NCI-H446 treated with DMSO at 0.1 percent for 48 hours (cell line): ENCODE results near the gene PGRMC2.

ENCODE experiments used
- DNase-seq: peaks from one replicate; lab custom pipeline; 2025; lab: John Stamatoyannopoulos, UW

Gene PGRMC2

DNA sequence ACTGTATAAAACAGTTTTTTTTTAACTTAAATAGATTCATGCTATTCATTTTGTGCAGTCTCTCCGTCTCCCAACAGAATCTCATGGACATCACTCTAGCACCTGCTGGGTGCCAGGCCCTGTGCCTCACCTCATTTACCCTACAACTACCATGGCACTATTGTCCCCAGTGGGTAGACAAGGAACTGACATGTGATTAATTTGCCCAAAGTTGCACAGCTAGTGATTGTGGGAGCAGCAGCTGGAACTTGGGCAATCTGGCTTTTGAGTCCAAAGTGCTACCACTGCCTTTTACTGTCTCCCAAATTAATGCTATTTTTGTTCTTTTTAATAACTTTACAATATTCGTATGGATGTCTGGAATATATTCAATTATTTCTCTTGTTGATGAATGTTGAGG is 11.2 kb upstream of the PGRMC2 start:
- DNase-seq: no peak

DNA sequence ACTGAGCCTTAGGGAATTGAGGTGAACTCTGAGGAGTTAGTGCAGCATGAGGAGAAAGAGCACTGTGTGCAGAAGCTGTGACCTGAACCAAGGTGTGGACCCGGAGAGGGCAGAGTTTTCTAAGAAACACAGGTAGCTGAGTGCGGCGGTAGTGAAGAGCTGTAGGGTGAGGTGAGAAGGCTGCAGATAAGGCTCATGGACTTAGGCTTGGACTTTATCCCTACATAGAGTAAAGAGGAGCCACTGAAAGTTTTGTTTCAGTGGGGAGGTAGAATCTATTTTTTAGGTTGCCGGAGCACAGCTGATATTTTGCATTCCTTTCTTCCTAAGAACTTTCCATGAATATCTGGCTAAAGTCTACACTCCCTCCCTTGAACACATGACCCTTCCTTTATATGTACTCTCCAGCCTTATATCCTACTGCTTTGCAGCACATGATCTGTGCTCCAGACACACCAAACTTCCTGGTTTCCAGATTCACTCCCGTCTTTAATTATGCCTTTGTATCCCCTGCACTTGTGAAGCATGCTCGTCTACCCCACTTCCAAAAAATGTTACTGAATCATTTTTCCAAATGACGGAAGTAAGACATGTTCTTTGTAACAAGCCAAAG is 10.6 kb upstream of the PGRMC2 start:
- DNase-seq: no peak

DNA sequence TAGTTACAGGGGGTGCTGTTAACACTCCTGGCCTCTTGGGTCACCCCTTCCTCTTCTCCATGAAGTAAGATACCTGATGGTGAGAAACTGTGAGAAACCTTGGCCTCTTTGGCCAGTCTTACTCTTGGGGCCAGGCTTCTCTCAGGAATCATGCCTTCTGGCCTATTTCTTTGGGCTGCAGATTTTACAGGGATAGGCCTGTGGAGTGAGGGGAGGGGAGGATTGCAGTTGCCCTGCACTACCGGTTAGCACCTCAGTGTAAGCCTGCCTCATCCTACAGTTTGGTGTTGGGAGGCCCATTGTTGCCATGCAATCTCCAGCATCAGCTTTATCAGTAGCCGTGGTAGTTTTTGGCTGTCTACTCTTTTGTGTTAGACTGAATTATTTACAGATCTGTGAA is 7.6 kb upstream of the PGRMC2 start:
- no peak for DNase-seq

DNA sequence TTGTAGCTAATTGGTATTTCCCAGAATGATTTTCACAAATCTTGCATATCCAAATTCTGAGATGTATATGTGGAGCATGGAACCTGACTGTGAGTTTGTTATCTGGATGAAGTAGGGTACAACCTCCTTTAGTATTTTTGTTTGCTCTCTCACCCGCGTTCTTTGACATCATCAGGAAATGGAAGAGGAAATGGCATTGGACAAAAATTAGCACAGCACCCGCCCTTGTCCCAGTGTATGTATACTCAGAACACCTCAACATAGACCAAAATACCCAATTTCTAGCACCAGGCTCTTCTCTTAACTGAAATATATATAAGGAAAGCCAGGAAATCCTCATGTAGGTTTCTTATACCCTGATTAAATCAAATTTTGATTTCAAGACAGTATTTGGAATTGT is 6.9 kb upstream of the PGRMC2 start:
- no peak for DNase-seq

DNA sequence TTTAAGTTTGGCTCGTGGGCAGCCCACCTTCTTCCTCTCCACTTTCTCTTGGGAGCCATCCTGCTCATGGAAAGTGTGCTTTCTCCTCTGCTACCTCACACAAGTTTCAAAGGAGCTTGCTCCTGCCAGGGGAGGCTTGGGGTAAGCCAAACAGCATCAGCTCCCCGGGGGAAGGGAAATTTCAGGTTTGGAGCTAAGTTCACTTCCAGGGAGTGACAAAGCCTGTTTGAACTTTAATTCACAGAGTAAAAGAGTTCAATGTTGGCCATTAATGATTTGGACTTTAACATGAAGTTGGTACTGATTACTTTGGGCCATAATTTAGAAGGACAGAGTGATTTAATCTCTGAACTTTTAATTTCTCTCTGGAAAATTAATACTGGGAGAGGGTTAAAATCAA is 4.7 kb upstream of the PGRMC2 start:
- DNase-seq: no peak

DNA sequence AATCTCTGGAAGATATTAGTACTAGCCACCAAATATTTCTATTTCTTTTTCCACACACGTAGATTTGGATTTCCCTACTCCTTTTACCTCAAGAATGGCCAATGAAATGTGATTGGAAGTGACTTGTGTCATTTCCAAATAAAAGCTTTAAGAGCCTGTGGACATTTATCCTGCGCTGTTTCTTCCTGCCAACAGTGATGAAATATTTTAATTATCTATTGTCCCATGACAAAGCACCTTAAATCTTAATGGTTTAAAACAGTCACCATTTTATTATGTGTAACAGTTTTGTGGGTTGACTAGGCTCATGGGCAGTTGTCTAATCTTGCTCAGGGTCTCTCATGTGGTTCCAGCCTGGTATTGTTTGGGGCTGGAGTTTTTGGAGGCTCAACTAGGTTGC is 3.5 kb upstream of the PGRMC2 start:
- no peak for DNase-seq

DNA sequence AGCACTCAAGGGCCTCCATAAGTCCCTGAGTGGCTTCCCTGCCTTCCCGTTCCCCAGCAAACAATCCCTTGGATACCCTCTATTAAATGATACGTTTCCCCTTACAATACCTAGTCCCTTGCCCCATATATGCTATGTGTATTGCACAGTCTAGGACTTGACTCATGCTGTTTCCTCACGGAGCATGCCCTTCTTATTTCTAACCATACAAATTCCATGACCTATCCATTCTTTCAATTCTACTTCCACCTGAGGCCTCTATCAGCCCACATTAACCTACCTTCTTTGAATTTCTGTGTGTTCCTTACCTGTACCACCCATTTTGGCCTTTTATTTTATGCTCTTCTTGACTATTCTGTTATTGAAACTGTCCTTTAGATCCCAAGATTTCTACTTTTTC is 2.9 kb upstream of the PGRMC2 start:
- no peak for DNase-seq

DNA sequence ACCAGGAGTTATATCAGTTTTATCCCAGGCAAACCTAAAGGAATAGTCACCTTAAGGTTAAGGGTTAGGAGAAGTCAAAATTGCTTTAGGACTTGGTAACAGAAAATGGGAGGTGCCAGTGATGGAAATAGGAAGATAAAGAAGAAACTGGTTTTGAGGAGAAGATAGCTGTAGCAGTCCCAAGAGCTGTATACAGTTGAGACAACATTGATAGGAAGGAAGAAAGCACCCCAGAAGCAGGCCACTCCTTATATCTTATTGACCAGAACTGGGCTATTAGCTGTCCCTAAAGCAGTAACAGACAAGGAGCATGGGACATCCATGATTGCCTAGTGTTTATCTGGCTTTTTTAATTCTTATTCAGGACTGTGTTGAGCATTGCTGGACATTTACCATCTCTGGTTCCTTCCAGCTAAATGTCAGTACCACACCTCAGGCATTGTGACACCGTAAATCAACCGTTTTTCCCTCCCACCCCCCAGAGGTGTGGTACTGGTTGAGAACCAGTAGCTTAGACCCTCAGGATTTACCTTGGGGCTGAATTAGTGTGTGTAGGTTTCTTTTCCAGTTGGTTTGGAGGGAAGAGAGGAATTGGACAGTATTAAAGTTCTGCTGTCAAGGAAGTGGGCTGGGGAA is 2.0 kb upstream of the PGRMC2 start:
- no peak for DNase-seq

DNA sequence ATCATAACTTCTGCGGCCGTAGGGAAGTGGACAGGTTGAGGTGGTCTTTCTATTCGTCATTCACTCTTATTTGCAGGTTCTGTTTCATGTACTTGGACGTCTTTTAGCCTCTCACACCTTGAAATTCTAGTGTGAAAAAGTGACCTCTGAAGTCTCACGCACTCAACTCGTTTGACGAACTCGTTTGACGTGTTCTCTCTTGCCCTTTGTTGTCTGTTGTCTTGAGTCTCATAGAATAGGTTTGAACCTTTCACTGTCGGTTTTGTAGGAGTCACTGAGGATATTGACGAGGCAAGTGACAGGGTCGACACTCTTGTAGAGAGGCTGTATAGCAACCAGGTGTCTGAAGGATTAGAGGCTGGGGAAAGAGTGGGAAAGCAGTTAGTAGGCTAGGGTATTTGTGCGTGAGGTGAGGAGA is 1.1 kb upstream of the PGRMC2 start:
- DNase-seq: no peak

DNA sequence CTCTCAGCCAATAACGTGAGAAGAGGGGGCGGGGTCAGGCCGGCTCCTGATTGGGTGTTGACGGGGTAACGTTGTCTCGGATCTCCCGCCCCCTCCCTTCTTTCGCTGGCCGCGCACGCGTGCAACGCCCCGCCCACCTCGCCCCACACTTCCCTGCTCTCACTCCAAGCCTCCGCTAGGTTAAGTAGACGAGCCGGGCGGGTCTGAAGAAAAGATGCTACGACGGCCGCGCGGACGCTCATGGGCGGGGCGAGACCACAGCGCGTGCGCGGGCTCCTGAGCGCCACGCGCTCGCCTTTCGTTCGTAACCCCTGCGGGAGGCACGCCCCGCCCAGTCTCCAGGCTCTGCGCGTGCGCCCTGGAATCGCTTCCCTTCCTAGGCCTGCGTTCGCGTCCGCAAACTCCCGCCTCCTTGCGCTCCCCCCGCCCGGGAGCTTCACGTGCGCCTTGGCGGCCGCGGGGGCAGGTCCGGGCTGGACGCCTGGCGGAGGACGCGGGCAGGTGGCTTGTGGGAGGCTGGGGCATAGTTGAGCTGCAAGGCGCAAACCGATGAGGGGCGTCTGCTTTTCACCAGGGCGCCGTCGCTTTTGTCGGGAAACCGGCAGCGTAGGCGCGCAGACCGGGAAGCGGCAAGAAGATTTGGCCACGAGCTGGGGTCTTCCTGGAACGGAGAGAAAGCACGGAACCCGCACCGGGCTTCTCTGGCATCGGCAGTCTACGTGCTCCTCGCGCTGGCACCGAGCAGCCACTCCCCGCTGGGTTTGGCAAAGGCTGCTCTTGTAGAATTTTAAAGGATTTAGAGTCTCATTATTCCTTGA is 467 bp upstream of the PGRMC2 start:
- DNase-seq: peak; percentile 96

DNA sequence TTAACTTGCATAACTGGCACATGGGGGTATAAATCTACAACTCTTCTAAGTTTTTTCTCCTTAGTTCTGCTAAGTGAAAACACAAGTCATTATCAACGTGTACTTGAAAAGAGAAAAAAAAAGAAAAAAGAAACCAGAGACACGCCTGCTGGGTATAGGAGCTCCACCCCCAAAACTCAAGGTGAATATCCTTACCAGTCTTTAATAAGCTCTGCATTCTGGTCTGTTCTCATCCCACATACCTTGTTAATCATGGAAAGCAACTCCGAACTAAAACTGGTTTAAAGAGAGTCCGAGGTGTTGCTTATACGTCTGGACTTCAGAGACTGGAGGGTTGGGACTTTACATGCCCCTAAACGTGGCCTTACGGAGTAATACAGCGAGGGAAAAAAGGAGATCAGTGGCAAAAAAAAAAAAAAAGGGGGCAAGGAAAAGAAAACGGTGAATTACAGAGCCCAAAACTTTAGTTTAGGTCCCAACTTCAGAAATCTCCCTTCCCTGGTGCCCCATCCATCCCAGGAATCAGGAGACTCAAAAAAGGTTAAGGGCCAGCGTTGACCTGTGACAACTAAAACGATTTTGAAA is 1.0 kb downstream of the PGRMC2 start:
- peak; percentile 11 for DNase-seq

DNA sequence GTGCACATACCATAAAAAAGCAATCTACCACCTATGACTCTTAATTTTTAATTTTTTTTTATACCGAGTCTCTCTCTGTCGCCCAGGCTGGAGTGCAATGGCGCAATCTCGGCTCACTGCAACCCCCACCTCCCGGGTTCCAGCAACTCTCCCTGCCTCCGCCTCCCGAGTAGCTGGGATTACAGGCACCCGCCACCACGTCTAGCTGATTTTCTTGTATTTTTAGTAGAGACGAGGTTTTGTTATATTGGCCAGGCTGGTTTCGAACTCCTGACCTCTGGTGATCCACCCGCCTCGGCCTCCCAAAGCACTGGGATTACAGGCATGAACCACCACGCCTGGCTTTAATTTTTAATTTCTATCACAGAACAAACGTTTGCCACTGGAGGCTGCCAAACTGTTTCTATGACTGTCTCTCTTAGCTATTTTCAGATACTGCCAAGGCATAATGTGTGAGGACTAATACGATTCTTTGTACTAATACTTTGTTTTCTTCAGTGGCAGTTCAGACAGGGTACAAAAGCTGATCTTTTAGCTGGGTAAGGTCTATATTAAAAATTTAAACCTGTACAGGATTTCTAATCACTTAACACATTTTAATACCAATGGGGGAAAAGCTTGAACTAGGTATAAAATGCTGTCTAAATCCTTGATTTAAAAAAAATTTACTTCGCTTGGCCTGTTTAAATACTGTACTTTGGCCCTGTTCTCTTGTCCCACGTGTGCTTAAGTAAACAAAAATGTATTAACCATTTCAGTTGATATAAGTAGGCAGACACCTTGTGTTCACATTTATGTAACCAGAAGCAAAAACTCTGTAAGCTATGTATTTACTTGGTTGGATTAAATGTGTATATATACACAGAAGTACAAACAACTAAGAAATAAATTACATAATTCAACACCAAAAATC is 2.3 kb downstream of the PGRMC2 start:
- peak; percentile 35 for DNase-seq

DNA sequence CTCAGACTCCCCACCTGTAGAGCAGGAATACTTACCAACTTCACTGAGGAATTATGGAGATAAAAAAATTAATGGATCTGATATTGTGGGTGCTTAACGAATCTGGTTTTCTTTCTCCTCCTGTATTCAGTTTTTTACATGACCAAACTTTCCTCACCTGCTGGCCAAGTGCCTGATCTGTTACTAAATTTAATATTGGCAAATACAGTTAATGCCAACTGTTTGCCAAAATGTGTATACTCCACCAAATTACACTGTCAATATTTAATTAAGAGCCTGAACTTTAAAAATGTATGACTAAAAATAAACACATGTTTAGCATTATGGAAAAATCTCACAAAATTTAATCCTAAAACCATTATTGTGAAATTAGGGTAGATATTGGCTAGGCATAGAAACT is 3.3 kb downstream of the PGRMC2 start:
- DNase-seq: no peak

DNA sequence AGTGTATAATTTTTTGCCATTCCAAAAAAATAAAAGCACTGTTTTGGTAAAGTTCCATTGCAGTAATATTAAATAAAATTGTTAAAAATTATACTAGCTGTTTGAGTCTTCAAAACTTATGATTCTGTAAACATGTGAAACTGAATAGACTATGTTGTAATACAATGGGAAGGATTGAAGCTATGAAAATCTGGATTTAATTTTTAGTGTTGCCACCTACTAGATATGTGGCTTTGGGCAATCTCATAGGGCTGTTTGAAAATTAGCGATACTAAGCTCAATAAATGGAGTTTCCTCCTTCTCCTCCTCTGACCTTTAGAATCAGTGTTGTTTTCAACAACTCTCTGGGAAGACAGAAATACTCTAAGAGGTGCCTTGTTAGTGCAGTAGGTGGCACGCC is 4.5 kb downstream of the PGRMC2 start:
- DNase-seq: no peak

DNA sequence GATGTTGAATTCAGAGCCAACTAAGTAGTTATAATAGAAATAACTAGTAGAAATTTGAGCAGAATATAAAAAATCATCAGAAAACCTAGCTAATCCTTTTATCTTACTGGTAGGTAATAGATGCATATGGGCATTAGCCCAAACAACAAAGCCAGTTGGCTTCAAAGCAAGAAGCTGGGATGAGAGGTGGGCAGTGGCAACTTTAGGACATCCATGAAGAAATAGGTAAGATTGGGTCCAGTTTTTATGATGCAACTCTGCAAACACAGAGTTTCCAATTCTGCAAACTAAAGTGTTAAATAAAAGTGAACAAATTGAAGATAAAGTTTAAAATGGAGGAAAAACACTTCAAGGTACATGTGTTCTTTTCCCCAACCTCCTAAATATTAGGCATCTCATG is 5.1 kb downstream of the PGRMC2 start:
- DNase-seq: no peak

DNA sequence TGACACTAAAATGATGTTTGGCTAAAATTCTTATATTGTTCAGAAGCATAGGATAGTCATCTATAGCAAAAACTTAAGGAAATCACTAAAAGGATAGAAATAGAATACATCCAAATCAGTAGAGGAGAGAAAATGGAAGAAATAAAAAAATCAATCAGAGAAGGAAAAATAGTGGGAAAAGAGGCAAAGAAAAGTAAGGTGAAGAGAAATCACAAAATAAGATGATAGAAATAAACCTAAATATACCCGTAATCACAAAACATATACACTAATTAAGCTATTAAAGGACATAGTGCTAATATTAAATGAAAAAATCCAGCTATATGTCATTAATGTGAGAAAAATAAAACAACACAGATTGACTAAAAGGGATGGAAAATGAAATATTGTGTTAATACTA is 6.3 kb downstream of the PGRMC2 start:
- no peak for DNase-seq

DNA sequence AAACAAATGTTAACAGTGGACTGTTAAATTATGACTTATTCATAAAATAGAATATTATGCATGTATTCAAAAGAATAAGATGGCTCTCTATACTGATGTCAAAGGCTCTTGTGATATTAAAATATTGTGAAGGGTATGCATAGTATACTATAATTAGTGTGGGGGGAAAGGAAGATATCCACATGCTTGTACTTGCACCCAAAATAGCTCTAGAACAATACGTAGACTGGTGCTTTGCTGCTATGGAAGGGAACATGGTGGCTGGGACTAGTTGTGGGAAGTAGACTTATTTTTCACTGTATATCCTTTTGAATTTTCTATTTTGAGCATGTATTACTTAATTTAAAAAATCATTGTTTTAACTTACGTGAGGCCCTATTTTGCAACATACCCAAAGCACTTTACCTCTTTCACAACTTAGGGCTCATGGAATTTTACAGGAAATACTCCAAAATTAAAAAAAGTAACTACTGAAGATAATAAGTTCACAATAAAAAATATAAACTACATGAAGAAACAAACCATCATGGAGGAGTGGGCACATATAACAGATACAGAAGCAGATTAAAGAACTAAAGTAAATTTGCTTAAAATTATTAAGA is 7.9 kb downstream of the PGRMC2 start:
- no peak for DNase-seq

DNA sequence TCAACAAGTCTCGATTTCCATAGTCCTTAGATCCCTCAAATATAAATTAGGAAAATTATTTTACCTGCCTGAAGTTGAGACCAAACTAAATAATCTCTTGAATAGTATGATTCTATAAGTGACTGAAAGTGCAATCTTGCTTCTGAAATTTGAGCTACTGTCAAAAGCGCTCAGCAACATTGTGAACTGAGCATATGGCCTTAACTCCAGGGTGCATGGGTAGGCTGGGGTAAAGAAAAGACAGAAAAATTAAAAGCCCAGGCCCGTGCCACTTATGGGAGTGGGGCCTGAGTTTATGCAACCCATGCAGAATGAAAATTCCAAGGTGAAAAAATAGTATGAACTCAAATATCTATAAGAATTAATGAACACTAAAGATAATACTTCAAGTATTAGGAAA is 9.8 kb downstream of the PGRMC2 start:
- DNase-seq: no peak

DNA sequence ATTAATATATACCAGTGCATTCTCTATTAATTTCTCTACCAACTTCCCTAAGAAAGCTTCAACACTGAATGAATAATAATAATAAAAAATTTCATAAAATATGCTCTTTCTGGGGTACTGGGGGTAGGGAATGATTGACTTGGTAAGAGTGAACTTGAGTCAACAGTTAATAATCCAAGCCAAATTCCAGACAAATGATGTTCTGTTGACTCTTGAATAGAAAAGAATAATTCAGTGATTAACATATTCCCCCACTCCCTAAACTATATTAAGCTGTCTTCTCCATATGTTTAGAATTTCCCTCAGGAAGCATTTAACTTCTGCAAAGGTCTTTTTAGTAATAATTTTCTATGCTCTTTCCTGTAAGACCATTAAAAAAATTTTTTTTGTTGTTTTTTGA is 12.3 kb downstream of the PGRMC2 start:
- DNase-seq: no peak

DNA sequence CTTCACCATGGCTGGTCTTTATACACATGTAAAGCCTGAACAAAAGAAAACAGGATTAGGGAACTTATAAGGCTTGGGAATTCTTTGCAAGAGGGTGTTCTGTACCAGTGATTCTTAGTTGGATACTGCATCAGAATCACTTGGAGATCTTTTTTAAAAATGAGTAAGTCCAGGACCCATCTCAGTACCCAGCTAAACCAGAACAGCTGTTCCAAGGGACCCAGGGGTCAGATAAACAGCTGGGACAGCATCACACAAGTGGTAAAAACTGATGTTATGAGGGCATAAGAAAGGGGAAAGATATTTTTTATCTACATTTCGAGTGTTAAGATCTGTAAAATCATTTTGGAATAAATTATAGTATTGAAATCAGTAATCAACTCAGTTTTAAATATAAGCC is 16.1 kb downstream of the PGRMC2 start:
- DNase-seq: no peak

DNA sequence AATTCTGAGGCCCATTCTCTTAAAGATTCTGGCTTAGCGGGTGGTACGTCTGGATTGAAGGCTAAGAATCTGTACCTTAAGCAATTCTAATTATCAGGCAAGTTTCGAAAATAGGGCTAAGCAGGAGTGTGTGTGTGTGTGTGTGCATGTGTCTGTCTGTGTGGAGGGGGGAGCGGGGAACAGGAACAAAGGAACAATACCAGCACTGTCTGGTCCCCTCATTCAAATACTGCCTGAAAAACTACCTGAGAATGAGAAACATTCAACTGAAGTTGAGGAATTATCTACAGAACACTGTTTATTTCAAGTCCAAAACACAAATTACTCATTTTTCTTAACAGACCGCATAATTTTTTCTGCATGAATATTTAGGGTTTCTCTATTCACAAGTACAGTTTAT is 18.6 kb downstream of the PGRMC2 start:
- DNase-seq: no peak

DNA sequence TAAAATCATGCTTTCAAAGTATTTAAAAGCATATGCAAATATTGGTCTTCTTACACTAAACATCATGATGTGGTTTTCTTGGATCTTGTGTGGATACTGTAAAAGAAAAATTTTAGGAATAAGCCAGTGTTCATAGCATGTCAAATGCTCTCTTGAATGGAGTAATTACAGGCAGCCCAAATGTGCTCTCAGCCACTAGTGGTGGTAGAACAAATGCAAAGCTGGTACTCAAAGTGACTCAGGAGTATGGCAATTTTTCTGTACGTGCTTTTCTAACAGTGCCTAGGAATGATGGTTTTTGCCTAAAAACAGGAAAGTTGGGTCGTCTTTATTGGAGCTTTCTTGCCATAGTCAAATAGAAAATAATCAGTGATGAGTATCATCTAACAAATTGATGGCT is 19.9 kb downstream of the PGRMC2 start:
- no peak for DNase-seq
